Dedifferentiated amniotic fluid mesenchymal stem cell (primary cell): ENCODE measurements around the gene ERCC6L2.

Experiments
- DNase-seq: peaks from one replicate; pipeline ENCODE4 v3.0.0-alpha.2; 2016; ENCODE audit errors: extremely low spot score

Gene ERCC6L2

GRCh38 chr9:95924987-95925386, 49.5 kb downstream of the ERCC6L2 start:
- no peak for DNase-seq

- DNase-seq: no peak
Observed at GRCh38 chr9:95927271-95928004, 51.9 kb downstream of the ERCC6L2 start.

GRCh38 chr9:95930277-95930676, 54.8 kb downstream of the ERCC6L2 start:
- no peak for DNase-seq

- no peak for DNase-seq
Observed at GRCh38 chr9:95935861-95936578, 60.5 kb downstream of the ERCC6L2 start.

- DNase-seq: no peak
Observed at GRCh38 chr9:95936579-95937075, 61.1 kb downstream of the ERCC6L2 start.

- DNase-seq: no peak
Observed at GRCh38 chr9:95937131-95937530, 61.6 kb downstream of the ERCC6L2 start.

- no peak for DNase-seq
Observed at GRCh38 chr9:95938724-95939123, 63.2 kb downstream of the ERCC6L2 start.

- DNase-seq: no peak
Observed at GRCh38 chr9:95939472-95939871, 64.0 kb downstream of the ERCC6L2 start.

GRCh38 chr9:95940265-95940664, 64.8 kb downstream of the ERCC6L2 start:
- no peak for DNase-seq

GRCh38 chr9:95942016-95942415, 66.5 kb downstream of the ERCC6L2 start:
- no peak for DNase-seq

- DNase-seq: no peak
Observed at GRCh38 chr9:95947118-95947517, 71.6 kb downstream of the ERCC6L2 start.

GRCh38 chr9:95952471-95952870, 77.0 kb downstream of the ERCC6L2 start:
- no peak for DNase-seq

GRCh38 chr9:95953986-95954385, 78.5 kb downstream of the ERCC6L2 start:
- no peak for DNase-seq

- DNase-seq: no peak
Observed at GRCh38 chr9:95954940-95955339, 79.4 kb downstream of the ERCC6L2 start.

- DNase-seq: no peak
Observed at GRCh38 chr9:95962936-95963335, 87.4 kb downstream of the ERCC6L2 start.

- no peak for DNase-seq
Observed at GRCh38 chr9:95963659-95964058, 88.2 kb downstream of the ERCC6L2 start.

GRCh38 chr9:95966306-95966705, 90.8 kb downstream of the ERCC6L2 start:
- no peak for DNase-seq

GRCh38 chr9:95970317-95970716, 94.8 kb downstream of the ERCC6L2 start:
- DNase-seq: no peak

- DNase-seq: no peak
Observed at GRCh38 chr9:95971815-95972214, 96.3 kb downstream of the ERCC6L2 start.

- DNase-seq: no peak
Observed at GRCh38 chr9:95974389-95974788, 98.9 kb downstream of the ERCC6L2 start.

- DNase-seq: no peak
Observed at GRCh38 chr9:95977371-95977770, 101.9 kb downstream of the ERCC6L2 start.

GRCh38 chr9:95978106-95978505, 102.6 kb downstream of the ERCC6L2 start:
- no peak for DNase-seq

- no peak for DNase-seq
Observed at GRCh38 chr9:95979446-95979845, 104.0 kb downstream of the ERCC6L2 start.
